ENCODE results near the gene G3BP2. TPM values are rescaled to one million over a fixed set of nuclear protein-coding genes. Genes with fewer than 3 reads are reported as not detected.

The G3BP2 gene
- total RNA-seq, 2 donors from 2014 or later: 165 to 183 TPM

DNA sequence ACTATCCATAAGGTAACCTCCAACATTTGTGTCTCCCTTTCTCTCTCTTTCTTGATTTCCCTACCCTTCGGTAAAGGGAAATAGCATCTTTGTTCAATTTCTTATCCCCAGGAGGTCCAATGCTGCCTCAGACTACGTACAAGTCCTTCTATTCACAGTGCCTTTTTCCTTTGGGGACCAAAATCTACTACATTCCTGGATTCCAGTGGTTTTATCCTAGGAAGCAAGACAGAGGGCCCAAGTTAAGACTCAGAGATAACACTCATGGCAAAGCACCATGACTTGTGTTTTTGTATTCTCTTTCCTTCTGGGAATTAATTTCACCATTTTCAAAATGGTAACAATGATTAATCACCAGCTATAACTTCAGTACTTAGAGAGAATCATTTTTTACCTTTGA lies 10.6 kb downstream of the G3BP2 start:
- TF ChIP-seq, protein P1, sequence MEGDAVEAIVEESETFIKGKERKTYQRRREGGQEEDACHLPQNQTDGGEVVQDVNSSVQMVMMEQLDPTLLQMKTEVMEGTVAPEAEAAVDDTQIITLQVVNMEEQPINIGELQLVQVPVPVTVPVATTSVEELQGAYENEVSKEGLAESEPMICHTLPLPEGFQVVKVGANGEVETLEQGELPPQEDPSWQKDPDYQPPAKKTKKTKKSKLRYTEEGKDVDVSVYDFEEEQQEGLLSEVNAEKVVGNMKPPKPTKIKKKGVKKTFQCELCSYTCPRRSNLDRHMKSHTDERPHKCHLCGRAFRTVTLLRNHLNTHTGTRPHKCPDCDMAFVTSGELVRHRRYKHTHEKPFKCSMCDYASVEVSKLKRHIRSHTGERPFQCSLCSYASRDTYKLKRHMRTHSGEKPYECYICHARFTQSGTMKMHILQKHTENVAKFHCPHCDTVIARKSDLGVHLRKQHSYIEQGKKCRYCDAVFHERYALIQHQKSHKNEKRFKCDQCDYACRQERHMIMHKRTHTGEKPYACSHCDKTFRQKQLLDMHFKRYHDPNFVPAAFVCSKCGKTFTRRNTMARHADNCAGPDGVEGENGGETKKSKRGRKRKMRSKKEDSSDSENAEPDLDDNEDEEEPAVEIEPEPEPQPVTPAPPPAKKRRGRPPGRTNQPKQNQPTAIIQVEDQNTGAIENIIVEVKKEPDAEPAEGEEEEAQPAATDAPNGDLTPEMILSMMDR (IDR thresholded peaks at IDR 0.05): no peak
- DNase-seq: no peak
- no peaks in the 10 kb centered on the region for H3K9me3 ChIP-seq
- no peaks in the 10 kb centered on the region for H3K27me3 ChIP-seq
- H3K4me1 ChIP-seq: no peaks in the 10 kb centered on the region
- no peak overlapping the region for H3K27ac ChIP-seq
- H3K4me3 ChIP-seq: no peak overlapping the region
- no peak overlapping the region for H3K9ac ChIP-seq (ENCODE audit: low read depth in 2 of 2, low read length in 2 of 2)
- intact Hi-C loops (cut with DNase I): no loop called here
- peaks cover 4% of the 10 kb centered on the region for H3K36me3 ChIP-seq

DNA sequence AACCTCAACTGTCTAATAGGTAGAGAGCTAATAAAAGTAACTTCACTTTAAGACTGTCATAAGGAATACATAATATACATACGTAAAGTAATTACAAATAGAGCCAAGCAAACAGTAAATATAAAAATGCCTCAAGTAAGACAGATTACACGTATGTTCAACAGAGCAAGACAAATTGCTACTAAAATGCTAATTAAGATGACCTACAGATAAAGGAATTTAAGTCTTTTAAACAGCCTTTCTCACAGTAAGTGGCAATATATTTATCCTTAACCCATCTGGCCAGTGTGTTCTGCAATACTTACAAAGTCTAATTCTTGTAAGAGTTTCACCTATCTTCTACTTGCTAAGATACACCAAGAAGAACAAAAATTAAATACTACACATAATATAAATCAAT lies 12.7 kb downstream of the G3BP2 start:
- H3K4me1 ChIP-seq: no peaks in the 10 kb centered on the region
- no peak for DNase-seq
- TF ChIP-seq, protein P1 (IDR thresholded peaks at IDR 0.05): no peak
- no peaks in the 10 kb centered on the region for H3K9me3 ChIP-seq
- no peak overlapping the region for H3K4me3 ChIP-seq
- H3K27me3 ChIP-seq: no peaks in the 10 kb centered on the region
- no peak overlapping the region for H3K9ac ChIP-seq (ENCODE audit: low read depth in 2 of 2, low read length in 2 of 2)
- no peak overlapping the region for H3K27ac ChIP-seq
- intact Hi-C loops (cut with DNase I): no loop called here
- peaks cover 5% of the 10 kb centered on the region for H3K36me3 ChIP-seq

DNA sequence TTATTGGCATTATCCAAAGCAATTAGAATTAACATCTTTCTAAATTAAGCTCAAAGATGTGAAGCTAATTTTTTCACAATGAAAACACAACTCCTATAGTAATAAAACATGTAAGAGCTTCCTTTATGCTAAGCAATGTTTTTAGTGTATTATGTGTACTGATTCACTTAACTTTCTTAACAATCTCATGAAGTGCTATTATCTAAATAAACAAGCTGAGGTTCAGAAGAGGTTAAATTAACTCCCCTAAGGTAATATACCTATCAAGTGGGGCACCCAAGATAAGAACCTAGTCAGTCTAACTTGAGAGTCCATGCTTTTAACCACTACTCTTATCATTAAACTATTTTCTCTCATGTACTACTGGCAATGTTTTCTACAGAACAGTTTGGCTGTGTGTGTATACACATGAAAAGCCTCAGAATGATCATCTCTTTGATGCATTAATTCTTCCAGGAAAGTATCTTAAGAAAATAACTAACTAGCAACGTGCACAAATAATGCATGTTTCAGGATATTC lies 13.6 kb downstream of the G3BP2 start:
- no peaks in the 10 kb centered on the region for H3K4me1 ChIP-seq
- H3K36me3 ChIP-seq: peaks cover 8% of the 10 kb centered on the region
- no peak overlapping the region for H3K27ac ChIP-seq
- no peaks in the 10 kb centered on the region for H3K27me3 ChIP-seq
- no peak for DNase-seq
- H3K4me3 ChIP-seq: no peak overlapping the region
- H3K9ac ChIP-seq (ENCODE audit: low read depth in 2 of 2, low read length in 2 of 2): no peak overlapping the region
- no peaks in the 10 kb centered on the region for H3K9me3 ChIP-seq
- TF ChIP-seq, protein P1 (IDR thresholded peaks at IDR 0.05): no peak
- intact Hi-C loops (cut with DNase I): no loop called here

DNA sequence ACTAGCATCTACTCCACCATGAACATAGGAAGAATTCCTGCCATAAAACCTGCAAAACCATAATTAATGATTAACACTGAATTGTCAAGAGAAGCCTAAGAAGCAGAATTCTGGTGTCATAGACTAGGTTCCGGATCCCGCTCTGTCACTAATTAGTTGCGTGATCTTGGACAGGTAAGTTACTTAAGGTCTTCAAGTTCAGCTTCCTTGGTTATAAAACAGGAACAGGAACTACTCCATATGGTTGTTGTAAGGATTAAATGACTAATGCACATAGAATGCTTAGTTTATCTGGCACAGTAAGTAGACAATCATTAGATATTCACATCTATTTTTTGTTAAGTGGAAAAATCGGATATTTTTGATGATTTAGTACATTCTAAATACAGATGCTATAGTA lies 14.3 kb downstream of the G3BP2 start:
- peaks cover 10% of the 10 kb centered on the region for H3K36me3 ChIP-seq
- H3K27ac ChIP-seq: no peak overlapping the region

DNA sequence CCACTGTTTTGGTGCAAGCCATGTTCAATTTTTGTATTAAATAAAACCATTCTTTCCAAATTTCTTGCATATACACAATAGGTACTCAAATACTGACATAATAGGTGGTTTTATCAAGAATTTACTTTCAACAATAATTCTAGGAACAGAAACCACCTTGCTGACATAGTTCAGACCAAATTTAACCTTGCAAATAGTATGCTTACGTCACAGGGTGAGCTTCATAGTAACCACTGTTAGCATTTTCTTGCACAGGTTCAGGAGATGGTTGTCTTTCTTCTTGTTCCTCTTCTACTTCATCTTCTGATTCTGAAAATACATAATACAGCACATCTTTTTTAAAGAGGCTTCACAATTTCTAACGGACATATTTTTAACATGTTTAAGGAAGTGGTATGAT lies 17.6 kb downstream of the G3BP2 start:
- H3K27me3 ChIP-seq: no peaks in the 10 kb centered on the region
- no peaks in the 10 kb centered on the region for H3K9me3 ChIP-seq
- no peak overlapping the region for H3K27ac ChIP-seq
- no peaks in the 10 kb centered on the region for H3K4me1 ChIP-seq
- H3K36me3 ChIP-seq: peaks cover 10% of the 10 kb centered on the region
- intact Hi-C loops (cut with DNase I): no loop called here
- TF ChIP-seq, protein P1 (IDR thresholded peaks at IDR 0.05): no peak
- no peak for DNase-seq
- H3K4me3 ChIP-seq: no peak overlapping the region
- no peak overlapping the region for H3K9ac ChIP-seq (ENCODE audit: low read depth in 2 of 2, low read length in 2 of 2)

More for the DNA sequence above, 14.3 kb downstream of the G3BP2 start:
- H3K9ac ChIP-seq (ENCODE audit: low read depth in 2 of 2, low read length in 2 of 2): no peak overlapping the region
- intact Hi-C loops (cut with DNase I): no loop called here
- no peaks in the 10 kb centered on the region for H3K27me3 ChIP-seq
- H3K9me3 ChIP-seq: no peaks in the 10 kb centered on the region
- H3K4me3 ChIP-seq: no peak overlapping the region
- H3K4me1 ChIP-seq: no peaks in the 10 kb centered on the region
- TF ChIP-seq, protein P1 (IDR thresholded peaks at IDR 0.05): no peak
- DNase-seq: no peak

All from colonic mucosa (tissue), 4 donors.